ENCODE data around the gene CEMIP2. TPM values are rescaled to one million over a fixed set of nuclear protein-coding genes. Genes with fewer than 3 reads are reported as not detected.

Gene CEMIP2
- total RNA-seq, 1 experiment from 2014 or later = 14.8 TPM

DNA sequence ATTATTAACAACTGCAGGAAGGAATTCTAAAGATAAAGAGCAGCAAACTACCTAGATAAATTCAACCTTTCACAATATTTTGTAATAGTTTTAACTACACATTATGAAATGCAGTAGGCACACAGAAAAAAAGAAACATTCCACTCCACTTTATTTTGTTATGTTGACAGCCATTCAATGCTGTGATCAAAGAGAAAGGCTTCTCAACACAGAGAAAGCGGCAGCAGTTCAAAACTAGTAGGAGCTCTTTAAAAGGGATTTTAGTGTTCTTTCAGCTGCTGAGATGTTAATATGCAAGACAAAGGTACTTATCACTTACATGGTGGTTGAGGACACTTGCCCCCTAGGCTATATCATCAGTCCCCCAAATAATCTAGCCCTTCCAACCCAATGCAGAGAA is 11.6 kb downstream of the CEMIP2 start:
- ChIA-PET POLR2A (no interaction called here), CTCF (no interaction called here)
- ATAC-seq (no peak), DNase-seq (ENCODE audit: low read depth, low spot score) (no peak)
- Histone ChIP-seq H3K36me3 (ENCODE audit: control insufficient read depth, insufficient read depth, low read length) (no peaks in the 10 kb centered on the region), H3K27me3 (ENCODE audit: control insufficient read depth, insufficient read depth, low read length) (no peaks in the 10 kb centered on the region), H3K4me3 (ENCODE audit: low read depth in 2 of 2, low read length in 2 of 2) (no peak overlapping the region), H3K27ac (ENCODE audit: low read length) (no peak overlapping the region), H3K9me3 (ENCODE audit: control insufficient read depth, insufficient read depth, low read depth, low read length) (no peaks in the 10 kb centered on the region), H3K4me1 (ENCODE audit: control insufficient read depth, insufficient read depth, low read length) (peaks cover 11% of the 10 kb centered on the region)
- in situ Hi-C loops (cut with HindIII; ENCODE audit: low pct_unique_long_range_greater_than_20kb, low sequenced_read_pairs) (no loop called here), intact Hi-C loops (cut with micrococcal nuclease; ENCODE audit: unreplicated experiment) (no loop called here)
- BruUV-seq (replicated peaks) = no TSS peak
- TF ChIP-seq, protein P1, sequence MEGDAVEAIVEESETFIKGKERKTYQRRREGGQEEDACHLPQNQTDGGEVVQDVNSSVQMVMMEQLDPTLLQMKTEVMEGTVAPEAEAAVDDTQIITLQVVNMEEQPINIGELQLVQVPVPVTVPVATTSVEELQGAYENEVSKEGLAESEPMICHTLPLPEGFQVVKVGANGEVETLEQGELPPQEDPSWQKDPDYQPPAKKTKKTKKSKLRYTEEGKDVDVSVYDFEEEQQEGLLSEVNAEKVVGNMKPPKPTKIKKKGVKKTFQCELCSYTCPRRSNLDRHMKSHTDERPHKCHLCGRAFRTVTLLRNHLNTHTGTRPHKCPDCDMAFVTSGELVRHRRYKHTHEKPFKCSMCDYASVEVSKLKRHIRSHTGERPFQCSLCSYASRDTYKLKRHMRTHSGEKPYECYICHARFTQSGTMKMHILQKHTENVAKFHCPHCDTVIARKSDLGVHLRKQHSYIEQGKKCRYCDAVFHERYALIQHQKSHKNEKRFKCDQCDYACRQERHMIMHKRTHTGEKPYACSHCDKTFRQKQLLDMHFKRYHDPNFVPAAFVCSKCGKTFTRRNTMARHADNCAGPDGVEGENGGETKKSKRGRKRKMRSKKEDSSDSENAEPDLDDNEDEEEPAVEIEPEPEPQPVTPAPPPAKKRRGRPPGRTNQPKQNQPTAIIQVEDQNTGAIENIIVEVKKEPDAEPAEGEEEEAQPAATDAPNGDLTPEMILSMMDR (IDR thresholded peaks at IDR 0.05) = no peak
- TF ChIP-seq, protein P2, sequence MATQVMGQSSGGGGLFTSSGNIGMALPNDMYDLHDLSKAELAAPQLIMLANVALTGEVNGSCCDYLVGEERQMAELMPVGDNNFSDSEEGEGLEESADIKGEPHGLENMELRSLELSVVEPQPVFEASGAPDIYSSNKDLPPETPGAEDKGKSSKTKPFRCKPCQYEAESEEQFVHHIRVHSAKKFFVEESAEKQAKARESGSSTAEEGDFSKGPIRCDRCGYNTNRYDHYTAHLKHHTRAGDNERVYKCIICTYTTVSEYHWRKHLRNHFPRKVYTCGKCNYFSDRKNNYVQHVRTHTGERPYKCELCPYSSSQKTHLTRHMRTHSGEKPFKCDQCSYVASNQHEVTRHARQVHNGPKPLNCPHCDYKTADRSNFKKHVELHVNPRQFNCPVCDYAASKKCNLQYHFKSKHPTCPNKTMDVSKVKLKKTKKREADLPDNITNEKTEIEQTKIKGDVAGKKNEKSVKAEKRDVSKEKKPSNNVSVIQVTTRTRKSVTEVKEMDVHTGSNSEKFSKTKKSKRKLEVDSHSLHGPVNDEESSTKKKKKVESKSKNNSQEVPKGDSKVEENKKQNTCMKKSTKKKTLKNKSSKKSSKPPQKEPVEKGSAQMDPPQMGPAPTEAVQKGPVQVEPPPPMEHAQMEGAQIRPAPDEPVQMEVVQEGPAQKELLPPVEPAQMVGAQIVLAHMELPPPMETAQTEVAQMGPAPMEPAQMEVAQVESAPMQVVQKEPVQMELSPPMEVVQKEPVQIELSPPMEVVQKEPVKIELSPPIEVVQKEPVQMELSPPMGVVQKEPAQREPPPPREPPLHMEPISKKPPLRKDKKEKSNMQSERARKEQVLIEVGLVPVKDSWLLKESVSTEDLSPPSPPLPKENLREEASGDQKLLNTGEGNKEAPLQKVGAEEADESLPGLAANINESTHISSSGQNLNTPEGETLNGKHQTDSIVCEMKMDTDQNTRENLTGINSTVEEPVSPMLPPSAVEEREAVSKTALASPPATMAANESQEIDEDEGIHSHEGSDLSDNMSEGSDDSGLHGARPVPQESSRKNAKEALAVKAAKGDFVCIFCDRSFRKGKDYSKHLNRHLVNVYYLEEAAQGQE (IDR thresholded peaks at IDR 0.05; ENCODE audit: insufficient read depth in 1 of 2, low read depth in 2 of 2, low read length in 1 of 2) = no peak
- TF ChIP-seq POLR2AphosphoS5 (IDR thresholded peaks at IDR 0.05; ENCODE audit: low read depth, low read length) = no peak
- no peak for TF ChIP-seq TCF7L2 (IDR thresholded peaks at IDR 0.05; ENCODE audit: low read depth, low read length)
- TF ChIP-seq SIN3A (IDR thresholded peaks at IDR 0.05; ENCODE audit: borderline replicate concordance, insufficient read depth, low read depth, low read length) = no peak

DNA sequence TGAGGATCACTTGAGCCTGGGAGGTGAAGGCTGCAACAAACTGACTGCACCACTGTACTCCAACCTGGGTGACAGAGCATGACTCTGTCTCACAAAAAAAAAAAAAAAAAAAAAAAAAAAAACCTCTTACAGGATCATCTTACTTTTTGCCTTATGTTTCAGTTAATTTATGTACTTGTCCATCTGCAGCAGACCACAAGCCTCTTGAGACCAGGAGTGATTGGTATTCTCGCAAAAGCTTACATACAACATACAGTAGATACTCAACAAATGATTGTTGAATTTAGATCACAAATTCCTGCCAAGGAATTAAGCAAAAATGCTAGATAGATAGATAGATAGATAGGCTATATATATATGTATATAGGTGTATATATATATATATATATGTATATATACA is 12.4 kb downstream of the CEMIP2 start:
- intact Hi-C loops (cut with micrococcal nuclease; ENCODE audit: unreplicated experiment) = no loop called here
- no peak for ATAC-seq
- in situ Hi-C loops (cut with HindIII; ENCODE audit: low pct_unique_long_range_greater_than_20kb, low sequenced_read_pairs) = no loop called here
- H3K9me3 ChIP-seq (ENCODE audit: control insufficient read depth, insufficient read depth, low read depth, low read length) = no peaks in the 10 kb centered on the region
- BruUV-seq (replicated peaks) = no TSS peak
- H3K4me1 ChIP-seq (ENCODE audit: control insufficient read depth, insufficient read depth, low read length) = peaks cover 9% of the 10 kb centered on the region
- ChIA-PET POLR2A (no interaction called here), CTCF (no interaction called here)
- no peak overlapping the region for H3K4me3 ChIP-seq (ENCODE audit: low read depth in 2 of 2, low read length in 2 of 2)
- DNase-seq (ENCODE audit: low read depth, low spot score) = no peak
- no peaks in the 10 kb centered on the region for H3K36me3 ChIP-seq (ENCODE audit: control insufficient read depth, insufficient read depth, low read length)
- TF ChIP-seq POLR2AphosphoS5 (IDR thresholded peaks at IDR 0.05; ENCODE audit: low read depth, low read length) = no peak
- TF ChIP-seq, protein P1 (IDR thresholded peaks at IDR 0.05) = no peak
- TF ChIP-seq TCF7L2 (IDR thresholded peaks at IDR 0.05; ENCODE audit: low read depth, low read length) = no peak
- TF ChIP-seq SIN3A (IDR thresholded peaks at IDR 0.05; ENCODE audit: borderline replicate concordance, insufficient read depth, low read depth, low read length) = no peak
- TF ChIP-seq, protein P2 (IDR thresholded peaks at IDR 0.05; ENCODE audit: insufficient read depth in 1 of 2, low read depth in 2 of 2, low read length in 1 of 2) = no peak
- no peaks in the 10 kb centered on the region for H3K27me3 ChIP-seq (ENCODE audit: control insufficient read depth, insufficient read depth, low read length)
- no peak overlapping the region for H3K27ac ChIP-seq (ENCODE audit: low read length)

All from Panc1 (cell line).